HL-60 (cell line): ENCODE results near the gene LAMA2.

Experiments used
- CTCF ChIP-seq: IDR thresholded peaks from one replicate; pipeline ENCODE4 v1.5.1; 2011; ENCODE audit warnings: low read length, control low read depth, inconsistent platforms; ENCODE audit not compliant: insufficient read depth
- POLR2AphosphoS5 ChIP-seq: IDR thresholded peaks from 2 replicates; pipeline ENCODE4 v1.6.1; 2012; ENCODE audit warnings: low read depth
- REST ChIP-seq: IDR thresholded peaks from 2 replicates; pipeline ENCODE4 v1.6.1; 2012; ENCODE audit warnings: low read depth; ENCODE audit not compliant: insufficient replicate concordance

- TF ChIP-seq CTCF: no peak
- no peak for TF ChIP-seq POLR2AphosphoS5
- TF ChIP-seq REST: no peak
Observed at GRCh38 chr6:129448965-129449364, 566.0 kb downstream of the LAMA2 start.
